HG02678 (cell line): ENCODE measurements around the gene ADAMTS15.
"Not testable (repeated sequence)": the region's sequence is repeated elsewhere in the genome, so short reads cannot be mapped to it uniquely, and the experiment has no call there.

Source experiments
- ATAC-seq: cut with Tn5 transposase; IDR thresholded peaks from one replicate; pipeline ENCODE4 v1.9.1; 2021; ENCODE audit warnings: mild to moderate bottlenecking, moderate library complexity; ENCODE audit not compliant: unreplicated experiment

The ADAMTS15 gene

DNA sequence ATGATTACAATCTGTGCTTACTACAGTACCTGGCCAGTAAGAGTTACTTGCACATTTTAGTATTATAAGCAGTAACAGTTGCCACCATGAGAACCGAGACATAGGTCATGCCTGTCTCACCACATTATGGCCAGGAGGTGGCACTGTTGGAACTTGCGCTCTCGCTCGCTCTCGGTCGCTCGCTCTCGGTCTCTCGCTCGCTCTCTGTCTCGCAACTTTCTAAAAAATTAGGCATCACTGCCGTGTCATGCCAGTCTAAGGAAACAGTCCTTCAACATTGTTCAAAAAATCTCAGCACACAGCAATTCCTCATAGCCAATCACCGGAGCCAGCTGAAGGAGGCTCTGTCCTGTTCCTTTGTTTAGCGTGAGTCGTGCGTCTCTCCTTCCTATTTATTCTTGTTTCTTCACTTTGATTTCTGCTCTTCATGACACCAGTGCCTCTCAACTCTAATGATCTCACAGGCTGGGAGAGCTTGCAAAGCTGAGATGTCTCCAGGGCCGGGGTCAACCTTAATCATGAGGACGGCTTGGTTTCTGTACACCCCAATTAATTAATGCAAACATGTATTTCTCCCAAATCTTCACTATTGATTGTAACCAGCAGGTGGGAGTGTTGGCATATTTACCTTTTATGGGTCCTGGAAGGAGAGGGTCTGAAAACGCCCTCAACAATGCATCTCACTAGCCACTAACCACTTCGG is 13.8 kb upstream of the ADAMTS15 start:
- ATAC-seq = peak; percentile 79

DNA sequence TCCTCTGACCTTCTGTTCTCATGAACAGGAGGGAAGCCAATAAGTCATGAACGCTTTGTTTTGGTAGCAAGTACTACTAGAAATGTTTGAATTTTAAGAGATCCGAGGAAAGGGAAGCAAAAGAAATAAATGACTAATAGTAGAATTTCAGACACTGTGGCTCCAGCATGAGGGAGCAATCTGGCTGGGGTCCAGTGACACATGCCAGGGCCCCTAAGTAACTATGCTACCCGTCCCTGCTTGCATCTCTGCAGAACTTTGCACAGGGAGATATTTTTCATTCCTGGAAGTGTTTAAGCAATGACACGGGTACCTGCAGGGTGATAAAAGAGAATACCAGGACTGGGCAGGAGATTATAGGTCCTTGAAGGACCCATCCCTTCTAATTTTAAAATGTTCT is 12.8 kb upstream of the ADAMTS15 start:
- no peak for ATAC-seq

DNA sequence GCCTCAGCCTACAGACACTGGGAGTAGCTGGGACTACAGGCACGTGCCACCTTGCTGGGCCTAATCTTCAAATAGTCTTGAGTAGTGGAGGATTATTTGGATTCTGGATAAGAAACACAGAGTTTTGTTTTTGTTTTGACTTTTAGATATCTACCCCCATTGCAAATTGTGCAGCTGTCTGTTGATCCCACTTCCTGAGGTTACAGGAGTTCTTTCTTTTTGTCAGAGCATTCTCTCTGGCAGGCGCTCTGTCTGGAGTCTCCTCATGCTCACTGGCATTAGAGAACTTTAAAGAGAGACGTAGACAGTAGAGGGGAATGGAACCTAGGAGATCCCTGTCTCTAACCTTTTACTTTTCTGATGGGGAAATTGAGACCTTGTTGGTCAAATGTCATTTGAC is 12.3 kb upstream of the ADAMTS15 start:
- no peak for ATAC-seq

DNA sequence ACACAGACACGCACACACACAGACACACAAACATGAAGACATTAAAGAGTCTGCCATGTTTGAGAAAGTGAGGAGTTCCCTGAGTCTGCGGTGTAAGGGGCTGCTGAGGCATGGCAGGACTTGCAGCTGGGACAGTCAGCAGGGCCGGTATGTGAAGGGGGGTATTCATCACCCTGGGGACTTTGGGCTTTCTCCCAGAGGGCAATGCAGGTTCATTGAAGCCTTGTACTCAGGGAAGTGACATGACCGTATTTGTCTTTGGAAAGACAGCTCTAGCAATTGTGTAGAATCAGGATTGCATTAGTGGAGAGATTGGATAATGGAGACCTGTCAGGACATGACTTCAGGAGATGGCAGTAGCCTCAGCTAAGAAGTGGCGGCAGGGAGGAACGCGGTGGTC is 10.6 kb upstream of the ADAMTS15 start:
- ATAC-seq = no peak

GRCh38 chr11:130438401-130439159 is 9.9 kb upstream of the ADAMTS15 start:
- ATAC-seq = not testable (repeated sequence)

DNA sequence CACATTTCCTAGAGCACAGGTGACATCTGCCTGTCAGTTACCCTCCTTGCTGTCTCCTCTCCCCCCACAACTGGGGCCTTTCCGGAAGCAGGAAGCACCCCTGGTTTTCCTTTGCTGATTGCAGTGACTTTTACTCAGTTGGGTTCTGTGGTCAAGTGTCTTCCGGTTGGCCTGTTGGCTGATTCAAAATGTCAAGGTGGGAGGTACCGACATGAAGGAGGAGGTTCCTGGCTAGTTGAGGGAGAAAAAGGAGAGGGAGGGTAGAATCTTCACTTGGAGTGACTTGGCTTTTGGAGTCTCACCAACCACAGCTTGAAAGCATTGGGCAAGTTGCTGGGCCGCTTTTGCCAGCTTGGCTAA is 9.3 kb upstream of the ADAMTS15 start:
- no peak for ATAC-seq

DNA sequence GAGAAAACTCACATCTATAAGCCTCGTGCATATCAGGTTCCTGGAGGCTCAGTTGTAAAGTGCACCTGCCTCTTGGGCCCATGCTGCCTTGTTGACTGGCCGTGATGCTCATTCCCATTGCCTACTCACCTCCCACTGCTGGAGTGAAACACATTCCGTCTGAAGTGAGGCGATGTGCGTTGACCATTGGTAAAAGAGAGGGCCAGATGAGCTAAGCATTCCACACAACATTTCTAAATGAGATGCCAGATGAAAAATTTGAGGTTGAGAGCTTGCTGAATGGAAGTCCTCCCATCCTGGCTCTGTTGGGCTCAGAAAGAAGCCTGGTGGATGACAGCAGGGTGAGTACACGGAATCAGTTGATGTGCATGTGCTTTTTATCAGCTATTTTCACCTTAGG is 8.6 kb upstream of the ADAMTS15 start:
- ATAC-seq = no peak

GRCh38 chr11:130441719-130442118 is 6.7 kb upstream of the ADAMTS15 start:
- no peak for ATAC-seq

DNA sequence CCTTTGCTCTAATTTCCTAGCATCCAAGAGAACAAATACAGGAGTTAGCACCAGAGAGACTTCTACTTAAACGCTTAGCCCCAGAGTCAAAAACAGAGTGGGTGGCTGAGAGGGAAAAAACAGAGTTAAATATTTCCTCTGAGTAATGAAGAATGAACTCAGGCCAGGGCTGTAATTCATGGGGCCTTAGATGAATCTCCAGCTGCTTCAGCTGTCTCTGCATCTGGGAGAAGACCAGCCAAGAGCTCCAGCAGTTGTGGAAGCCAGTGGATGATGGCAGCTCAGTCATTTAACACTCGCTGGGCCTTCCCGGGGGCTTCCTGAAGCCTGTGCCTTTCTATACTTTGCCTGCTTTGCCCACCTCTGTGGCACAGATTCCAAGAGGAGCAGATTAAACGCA is 5.7 kb upstream of the ADAMTS15 start:
- no peak for ATAC-seq

DNA sequence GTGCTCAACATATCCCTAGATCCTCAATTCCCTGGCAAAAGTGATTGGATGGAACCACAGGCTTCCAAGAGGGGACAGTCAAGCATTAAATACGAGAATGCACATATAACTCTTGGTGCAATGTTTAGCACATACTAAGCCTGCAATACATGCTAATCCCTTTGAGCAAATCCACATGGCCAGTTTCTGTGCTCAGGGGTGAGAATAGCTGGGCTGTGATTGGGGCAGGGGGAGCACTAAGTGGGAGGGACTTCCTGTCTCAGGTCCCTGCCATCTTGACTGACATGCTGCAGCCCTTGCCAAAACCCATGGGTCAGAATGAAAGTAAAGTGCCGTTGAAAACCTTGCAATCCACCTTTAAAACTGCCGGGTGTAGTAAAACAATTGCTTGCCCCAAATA is 2.7 kb upstream of the ADAMTS15 start:
- no peak for ATAC-seq

GRCh38 chr11:130448039-130448415 is 418 bp upstream of the ADAMTS15 start:
- ATAC-seq = no peak

DNA sequence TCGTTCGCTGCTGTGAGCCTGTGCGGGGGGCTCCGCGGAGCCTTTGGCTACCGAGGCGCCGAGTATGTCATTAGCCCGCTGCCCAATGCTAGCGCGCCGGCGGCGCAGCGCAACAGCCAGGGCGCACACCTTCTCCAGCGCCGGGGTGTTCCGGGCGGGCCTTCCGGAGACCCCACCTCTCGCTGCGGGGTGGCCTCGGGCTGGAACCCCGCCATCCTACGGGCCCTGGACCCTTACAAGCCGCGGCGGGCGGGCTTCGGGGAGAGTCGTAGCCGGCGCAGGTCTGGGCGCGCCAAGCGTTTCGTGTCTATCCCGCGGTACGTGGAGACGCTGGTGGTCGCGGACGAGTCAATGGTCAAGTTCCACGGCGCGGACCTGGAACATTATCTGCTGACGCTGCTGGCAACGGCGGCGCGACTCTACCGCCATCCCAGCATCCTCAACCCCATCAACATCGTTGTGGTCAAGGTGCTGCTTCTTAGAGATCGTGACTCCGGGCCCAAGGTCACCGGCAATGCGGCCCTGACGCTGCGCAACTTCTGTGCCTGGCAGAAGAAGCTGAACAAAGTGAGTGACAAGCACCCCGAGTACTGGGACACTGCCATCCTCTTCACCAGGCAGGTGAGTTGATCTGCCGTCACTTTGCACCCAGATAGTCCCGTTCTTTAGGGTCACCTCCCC is 1.0 kb downstream of the ADAMTS15 start:
- ATAC-seq = no peak

GRCh38 chr11:130449996-130450769 is 1.7 kb downstream of the ADAMTS15 start:
- ATAC-seq = no peak

GRCh38 chr11:130451231-130452019 is 3.0 kb downstream of the ADAMTS15 start:
- ATAC-seq = no peak

DNA sequence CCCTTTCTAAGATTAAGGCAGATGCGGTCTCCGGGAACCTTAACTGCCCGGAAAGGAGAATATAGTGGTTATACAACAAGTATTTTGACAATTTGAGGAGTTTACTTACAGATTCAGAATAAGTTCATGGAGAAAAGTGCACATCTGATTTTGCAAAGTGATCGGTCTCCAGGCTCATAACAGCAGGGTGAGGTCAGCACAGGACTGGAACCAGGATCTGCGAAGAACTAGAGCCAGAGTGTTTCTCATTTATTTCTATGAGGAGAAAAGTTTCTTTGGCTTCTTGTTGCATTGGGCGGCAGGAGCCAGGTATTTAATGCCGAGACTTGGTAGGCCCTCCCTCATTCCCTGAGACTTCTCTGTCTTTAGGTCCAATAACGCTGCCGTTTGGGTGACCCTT is 3.7 kb downstream of the ADAMTS15 start:
- no peak for ATAC-seq

DNA sequence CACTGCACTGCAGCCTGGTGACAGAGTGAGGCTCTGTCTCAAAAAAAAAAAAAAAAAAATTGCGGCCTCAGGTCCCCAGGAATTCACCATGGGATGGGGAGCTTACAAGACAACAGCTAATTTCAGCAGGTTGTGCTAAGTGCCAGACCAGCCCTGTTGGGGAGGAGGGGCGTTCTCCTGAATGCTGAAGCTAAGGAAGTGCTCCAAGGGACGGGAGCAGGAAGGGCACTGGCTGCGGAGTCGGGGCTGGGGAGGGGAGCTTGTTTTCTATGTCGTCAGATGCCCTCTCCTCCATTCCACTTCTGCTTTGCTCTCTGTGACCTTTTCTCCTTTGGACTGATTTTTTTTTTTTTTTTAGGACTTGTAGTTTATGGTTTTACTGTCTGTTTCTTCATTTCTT is 4.5 kb downstream of the ADAMTS15 start:
- ATAC-seq = no peak

- no peak for ATAC-seq
Measured at GRCh38 chr11:130454491-130455252, 6.2 kb downstream of the ADAMTS15 start.

DNA sequence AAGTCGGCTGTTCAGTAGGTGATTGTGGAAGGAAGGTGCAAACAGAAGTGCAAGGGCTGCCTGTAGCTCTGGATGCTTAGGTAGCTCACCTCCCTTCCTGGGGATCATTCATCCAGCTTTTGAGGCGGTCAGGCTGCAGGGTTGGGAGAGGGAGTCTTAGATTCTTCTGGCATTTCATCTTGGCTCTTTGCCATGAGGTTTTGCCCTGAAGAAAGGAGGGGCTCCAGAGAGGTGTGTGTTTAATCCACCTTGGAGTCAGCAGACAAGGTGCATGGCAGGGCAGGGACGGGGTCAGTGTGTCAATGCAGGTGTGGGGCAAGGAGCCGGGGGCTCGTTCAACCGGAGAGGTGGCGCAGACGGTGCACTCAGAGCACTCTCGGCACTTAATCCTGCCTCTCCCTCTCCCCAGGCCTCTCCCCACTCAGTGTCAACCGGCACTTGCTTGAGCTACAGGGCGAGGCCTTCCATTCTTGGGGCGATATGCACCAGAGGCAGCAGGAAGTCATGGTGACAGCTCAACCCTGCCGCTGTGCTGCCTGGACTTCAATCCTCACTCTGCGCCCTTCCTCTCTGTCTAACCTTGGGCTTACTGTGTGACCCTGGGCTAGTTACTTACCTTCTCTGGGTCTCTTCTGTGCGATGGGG is 7.2 kb downstream of the ADAMTS15 start:
- no peak for ATAC-seq

GRCh38 chr11:130456286-130456685 is 7.8 kb downstream of the ADAMTS15 start:
- ATAC-seq = no peak
